ENCODE data around the gene PPARGC1A. TPM values are rescaled to one million over a fixed set of nuclear protein-coding genes. Genes with fewer than 3 reads are reported as not detected.

The PPARGC1A gene
- total and polyA plus RNA-seq, 12 donors = 11.8 to 200 (median 102) TPM

- WGBS, 2 donors = 53 to 62% methylated on average over 5 of the region's 5 CpGs
- H3K4me1 ChIP-seq = peaks cover 0 to 34% (median 9%) of the 10 kb centered on the region in 9 donors
- H3K27me3 ChIP-seq = no peaks in the 10 kb centered on the region
- H3K9me3 ChIP-seq = peaks cover 0 to 4% (median 0%) of the 10 kb centered on the region in 11 donors
- TF ChIP-seq CTCF (IDR thresholded peaks at IDR 0.05) = no peak
- peak overlapping the region in 7 of 10 donors; percentile 18 to 76 (median 64) for H3K27ac ChIP-seq
- ATAC-seq (peak in 6 of 8 donors; percentile 28 to 78 (median 54)), DNase-seq (no peak)
- no peak overlapping the region for H3K4me3 ChIP-seq
- peaks cover 0 to 19% (median 0%) of the 10 kb centered on the region in 9 donors for H3K36me3 ChIP-seq
- intact Hi-C loops (cut with DNase I) = no loop called here
Observed at GRCh38 chr4:23788460-23788859, 101.4 kb downstream of the PPARGC1A start.

- ATAC-seq = peak in 2 of 8 donors; percentile 5 to 40
- TF ChIP-seq CTCF (IDR thresholded peaks at IDR 0.05) = no peak
- Histone ChIP-seq H3K27me3 (no peaks in the 10 kb centered on the region), H3K4me1 (peaks cover 0 to 34% (median 9%) of the 10 kb centered on the region in 9 donors), H3K4me3 (no peak overlapping the region), H3K36me3 (peaks cover 0 to 15% (median 0%) of the 10 kb centered on the region in 9 donors), H3K27ac (peak overlapping the region in 5 of 10 donors; percentile 17 to 76 (median 72)), H3K9me3 (peaks cover 0 to 9% (median 0%) of the 10 kb centered on the region in 11 donors)
- intact Hi-C loops (cut with DNase I) = no loop called here
- 83 to 90% methylated on average over 3 of the region's 3 CpGs for WGBS, 2 donors
- DNase-seq = no peak
Observed at GRCh38 chr4:23788027-23788426, 101.8 kb downstream of the PPARGC1A start.

- no peak overlapping the region for H3K4me3 ChIP-seq
- no peak for DNase-seq
- no peak for ATAC-seq
- no peak for TF ChIP-seq CTCF (IDR thresholded peaks at IDR 0.05)
- peaks cover 0 to 2% (median 0%) of the 10 kb centered on the region in 9 donors for H3K4me1 ChIP-seq
- WGBS, 2 donors = 51 to 66% methylated on average over 6 of the region's 6 CpGs
- intact Hi-C loops (cut with DNase I) = no loop called here
- no peak overlapping the region for H3K27ac ChIP-seq
- no peaks in the 10 kb centered on the region for H3K27me3 ChIP-seq
- peaks cover 0 to 9% (median 0%) of the 10 kb centered on the region in 11 donors for H3K9me3 ChIP-seq
- no peaks in the 10 kb centered on the region for H3K36me3 ChIP-seq
Observed at GRCh38 chr4:23782778-23783437, 106.9 kb downstream of the PPARGC1A start.

GRCh38 chr4:23779839-23780238 is 110.0 kb downstream of the PPARGC1A start:
- H3K4me1 ChIP-seq = peaks cover 0 to 15% (median 0%) of the 10 kb centered on the region in 9 donors
- no peak for TF ChIP-seq CTCF (IDR thresholded peaks at IDR 0.05)
- intact Hi-C loops (cut with DNase I) = no loop called here
- no peaks in the 10 kb centered on the region for H3K27me3 ChIP-seq
- no peak overlapping the region for H3K27ac ChIP-seq
- peak in 1 of 8 donors; percentile 22 for ATAC-seq
- H3K4me3 ChIP-seq = no peak overlapping the region
- no peak for DNase-seq
- no peaks in the 10 kb centered on the region for H3K36me3 ChIP-seq
- H3K9me3 ChIP-seq = peaks cover 0 to 9% (median 0%) of the 10 kb centered on the region in 11 donors
- WGBS, 2 donors = 66% methylated on average over 7 of the region's 7 CpGs
